Inflammatory macrophage treated with lipopolysaccharide for 1 hour (primary cell): ENCODE measurements around the gene GMDS.
A peak's percentile ranks its signal among the peaks of the same experiment; 100 is the strongest.

Experiments
- DNase-seq, 2 donors: peaks; one replicate each; pipeline ENCODE4 v3.0.0-alpha.2; 2020 to 2022

The GMDS gene

GRCh38 chr6:2203264-2203663, 42.1 kb downstream of the GMDS start:
- DNase-seq, result no peak

- no peak for DNase-seq
Measured at GRCh38 chr6:2197984-2198383, 47.4 kb downstream of the GMDS start.

GRCh38 chr6:2197177-2197671, 48.2 kb downstream of the GMDS start:
- peak in 1 of 2 donors; percentile 5 for DNase-seq

GRCh38 chr6:2196079-2196679, 49.2 kb downstream of the GMDS start:
- DNase-seq, result peak; percentile 39 to 71

GRCh38 chr6:2194643-2195042, 50.8 kb downstream of the GMDS start:
- DNase-seq, result no peak

DNA sequence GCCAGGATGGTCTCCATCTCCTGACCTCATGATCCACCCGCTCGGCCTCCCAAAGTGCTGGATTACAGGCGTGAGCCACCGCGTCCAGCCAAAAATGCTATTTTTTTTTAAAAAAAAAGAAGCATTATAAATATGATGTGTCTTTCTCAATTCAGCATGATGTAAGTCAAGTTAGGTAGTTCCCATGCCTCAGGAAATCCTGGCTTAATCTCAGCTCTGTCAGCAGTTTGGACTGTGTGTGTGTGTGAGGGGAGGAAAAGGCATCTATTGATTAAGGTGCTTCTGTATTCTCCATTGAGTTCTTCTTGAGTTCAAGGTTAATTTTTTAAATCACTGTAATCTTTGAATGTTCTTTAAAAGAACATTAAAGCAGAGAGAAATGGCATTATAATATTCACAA, 51.5 kb downstream of the GMDS start:
- DNase-seq, result peak in 1 of 2 donors; percentile 4

GRCh38 chr6:2192976-2193375, 52.4 kb downstream of the GMDS start:
- DNase-seq, result peak; percentile 31 to 56

DNA sequence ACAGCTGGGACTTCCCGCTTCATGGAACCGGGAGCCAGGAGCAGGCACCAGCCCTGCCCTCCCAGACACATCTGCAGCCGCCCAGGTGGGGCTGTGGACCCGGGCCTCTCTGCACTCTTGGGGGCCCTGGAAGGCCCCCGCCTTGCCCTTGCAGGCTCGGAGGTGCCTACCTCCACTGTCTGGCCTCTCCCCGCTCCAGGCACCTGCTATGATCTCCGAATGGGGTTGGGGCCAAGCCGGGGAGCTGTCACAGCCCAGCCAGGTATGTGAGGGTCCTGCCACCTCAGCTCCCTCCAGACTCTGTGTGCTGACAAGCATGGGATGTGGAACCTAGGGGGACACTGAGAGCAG, 54.0 kb downstream of the GMDS start:
- DNase-seq, result no peak

DNA sequence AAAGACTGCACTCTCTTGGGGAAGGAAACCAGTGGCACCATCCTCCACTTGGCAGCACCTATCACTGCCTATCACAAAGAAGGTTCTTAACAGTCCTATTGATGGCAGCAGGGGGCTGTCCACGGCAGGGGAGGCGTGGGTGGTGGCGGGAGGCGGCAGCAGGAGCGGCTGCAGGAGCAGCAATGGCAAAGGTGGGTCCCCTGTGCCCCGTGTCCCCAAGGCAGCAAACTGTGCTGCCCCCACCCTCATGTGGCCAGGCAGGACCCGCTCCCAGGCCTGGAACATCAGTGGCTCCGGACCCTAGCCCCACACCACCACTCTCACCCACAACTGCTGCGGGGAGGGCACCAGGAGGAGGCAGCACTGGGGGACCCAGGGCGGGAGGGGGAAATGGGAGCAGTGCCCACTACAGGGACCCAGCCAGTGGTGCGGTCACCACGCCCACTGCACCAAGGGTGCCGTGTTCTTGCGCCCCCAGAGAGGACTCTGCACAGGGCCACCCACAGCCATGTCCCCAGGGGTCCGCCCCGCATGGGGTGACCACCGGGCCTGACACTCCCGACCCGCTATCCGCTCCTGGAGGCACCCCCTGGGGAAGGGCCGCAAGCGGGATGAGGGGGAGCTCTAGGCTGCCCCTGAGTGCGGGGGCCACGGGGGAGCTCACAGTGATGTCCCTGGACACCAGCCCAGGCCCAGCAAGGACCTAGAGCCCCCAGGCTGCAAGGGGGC, 54.6 kb downstream of the GMDS start:
- DNase-seq, result no peak

DNA sequence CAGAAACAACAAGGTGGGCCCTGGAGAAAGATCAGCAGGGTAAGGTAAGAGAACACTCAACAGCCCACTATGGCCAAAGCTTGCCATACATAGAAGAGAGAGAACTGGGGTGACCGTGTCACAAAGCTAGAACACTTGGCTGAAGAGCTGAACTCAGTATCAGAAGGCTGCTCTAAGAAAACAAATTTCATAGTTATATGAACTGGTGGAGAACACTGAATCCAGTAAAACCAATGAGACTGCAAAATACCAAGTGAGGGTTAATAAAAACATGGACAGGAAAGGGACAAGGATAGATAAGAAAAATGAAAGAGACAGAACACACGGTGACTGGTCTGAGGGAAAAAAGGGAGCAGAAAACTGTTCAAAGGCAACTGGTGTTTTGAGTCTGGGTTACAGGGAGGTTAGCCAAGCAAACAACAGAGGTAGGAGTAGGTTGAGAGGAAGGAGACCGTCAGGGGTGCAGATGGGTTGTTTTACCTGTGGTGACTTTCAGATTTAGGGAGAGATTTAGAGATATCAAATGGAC, 56.5 kb downstream of the GMDS start:
- DNase-seq, result no peak

- DNase-seq, result no peak
Measured at GRCh38 chr6:2188397-2188796, 57.0 kb downstream of the GMDS start.

GRCh38 chr6:2187826-2188225, 57.6 kb downstream of the GMDS start:
- DNase-seq, result no peak

DNA sequence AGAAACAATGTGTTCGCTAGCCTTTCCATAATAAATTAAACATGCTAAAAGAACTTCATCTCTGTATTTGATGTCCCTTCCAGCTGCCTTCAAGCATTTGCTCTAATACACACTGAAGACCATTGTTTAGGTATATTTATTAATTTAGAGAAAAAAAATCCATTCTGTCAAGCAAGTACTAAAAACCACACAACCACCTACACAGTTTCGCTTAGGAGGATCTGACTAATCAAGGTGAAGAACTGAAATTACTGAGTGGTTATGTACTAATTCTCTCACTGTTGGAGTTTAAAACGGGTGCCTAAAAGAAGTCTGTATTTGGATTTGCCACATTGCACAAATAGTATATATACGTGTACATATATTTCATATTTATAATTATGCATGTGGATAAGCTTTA, 58.9 kb downstream of the GMDS start:
- no peak for DNase-seq

DNA sequence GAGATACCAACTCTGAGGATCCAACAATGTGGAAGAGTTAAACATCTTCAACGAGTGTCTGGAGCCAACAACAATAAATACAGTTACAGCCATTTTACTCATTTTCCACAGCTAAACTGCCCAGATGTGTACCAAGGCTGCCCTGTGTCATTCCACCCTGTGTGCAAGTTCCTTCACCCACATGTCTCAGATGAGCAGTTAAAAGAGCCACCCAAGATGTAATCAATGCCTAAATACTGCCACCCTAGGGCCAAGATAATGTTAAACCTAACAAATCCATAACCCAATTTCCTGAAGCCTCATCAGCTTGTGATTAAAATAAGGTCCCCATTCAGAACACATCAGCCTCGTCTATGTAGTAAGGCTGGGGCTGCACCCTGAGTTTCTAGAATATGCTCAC, 59.9 kb downstream of the GMDS start:
- no peak for DNase-seq

DNA sequence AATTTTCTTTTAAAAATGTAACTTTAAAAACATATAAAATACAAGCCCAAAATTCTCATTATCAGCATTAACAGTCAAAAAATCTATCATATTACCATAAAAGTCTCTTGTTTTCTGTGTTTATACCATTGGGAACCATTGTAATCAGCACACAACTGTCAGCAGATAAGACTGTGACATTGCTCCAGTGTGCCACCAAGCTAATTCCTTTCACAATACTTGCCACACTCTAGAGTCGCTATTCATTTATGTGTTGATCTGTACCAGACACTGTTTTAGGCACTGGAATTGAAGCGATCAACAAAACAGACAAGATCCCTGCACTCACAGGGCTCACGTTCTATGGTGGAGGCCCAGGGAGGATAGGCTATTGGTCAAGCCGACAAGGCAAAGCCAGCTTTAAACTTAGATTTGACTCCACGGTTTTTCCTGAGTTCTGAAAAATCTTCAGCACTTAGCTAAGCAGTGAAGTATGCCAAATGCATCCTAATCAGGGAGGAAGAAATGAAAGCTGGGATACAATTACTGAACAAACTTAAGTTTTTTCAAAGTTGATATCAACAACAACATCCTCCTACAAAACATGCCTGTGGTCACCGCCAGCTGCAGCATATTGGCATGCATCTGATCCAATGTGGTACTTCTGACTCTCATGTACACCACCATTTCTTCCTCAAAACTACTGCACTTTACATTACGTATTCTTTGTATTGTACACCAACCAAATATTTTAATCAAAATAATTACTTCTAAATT, 60.5 kb downstream of the GMDS start:
- DNase-seq, result no peak

DNA sequence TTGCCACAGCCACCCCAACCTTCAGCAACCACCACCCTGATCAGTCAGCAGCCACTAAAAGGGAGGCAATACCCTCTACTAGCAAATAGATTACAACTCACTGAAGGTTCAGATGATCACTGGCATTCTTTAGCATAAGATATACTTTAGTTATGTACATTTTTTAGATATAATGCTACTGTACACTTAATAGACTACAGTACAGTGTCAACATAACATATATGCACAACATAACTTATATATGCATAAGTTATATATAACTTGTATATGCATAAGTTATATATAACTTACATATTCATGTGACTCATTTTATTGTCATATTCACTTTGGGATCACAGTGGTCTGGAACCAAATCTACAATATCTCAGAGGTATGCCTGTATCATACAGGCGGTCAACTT, 61.7 kb downstream of the GMDS start:
- no peak for DNase-seq

GRCh38 chr6:2183246-2183645, 62.2 kb downstream of the GMDS start:
- DNase-seq, result no peak

DNA sequence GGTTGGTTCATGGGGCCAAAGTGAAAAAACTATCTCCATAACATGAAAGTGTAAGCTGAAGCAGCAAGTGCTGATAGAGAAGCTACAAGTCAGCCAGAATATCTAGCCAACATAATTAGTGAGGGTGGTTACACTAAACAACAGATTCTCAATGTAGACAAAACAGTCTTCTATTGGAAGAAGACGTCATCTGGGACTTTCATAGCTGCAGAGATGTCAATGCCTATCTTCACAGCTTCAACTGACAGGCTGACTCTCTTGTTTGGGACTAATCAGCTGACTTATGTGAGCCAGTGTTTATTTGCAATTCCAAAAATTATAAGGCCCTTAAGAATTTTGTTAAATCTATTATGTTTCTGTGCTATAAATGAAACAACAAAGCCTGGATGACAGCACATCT, 63.2 kb downstream of the GMDS start:
- DNase-seq, result no peak

GRCh38 chr6:2181567-2181966, 63.8 kb downstream of the GMDS start:
- DNase-seq, result no peak

DNA sequence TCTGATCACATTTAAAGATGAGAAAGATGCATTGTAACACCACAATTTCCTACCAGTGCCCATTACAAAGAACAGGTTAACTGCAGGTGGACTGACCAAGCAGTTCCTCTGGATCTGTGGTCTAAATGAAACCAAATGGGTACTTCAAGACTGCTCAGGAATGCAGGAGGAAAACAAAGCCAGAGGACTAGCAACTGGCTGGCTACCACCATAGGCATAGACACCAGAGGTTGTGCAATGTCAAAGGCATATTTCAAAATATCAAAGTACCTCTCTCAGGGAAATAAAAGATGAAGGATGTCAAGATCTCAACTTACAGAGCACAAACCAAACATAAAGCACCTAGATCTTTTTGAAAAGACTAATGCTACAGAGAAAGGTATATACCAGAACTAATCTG, 65.5 kb downstream of the GMDS start:
- no peak for DNase-seq

GRCh38 chr6:2179241-2179640, 66.2 kb downstream of the GMDS start:
- DNase-seq, result no peak

GRCh38 chr6:2178125-2178524, 67.3 kb downstream of the GMDS start:
- DNase-seq, result no peak

DNA sequence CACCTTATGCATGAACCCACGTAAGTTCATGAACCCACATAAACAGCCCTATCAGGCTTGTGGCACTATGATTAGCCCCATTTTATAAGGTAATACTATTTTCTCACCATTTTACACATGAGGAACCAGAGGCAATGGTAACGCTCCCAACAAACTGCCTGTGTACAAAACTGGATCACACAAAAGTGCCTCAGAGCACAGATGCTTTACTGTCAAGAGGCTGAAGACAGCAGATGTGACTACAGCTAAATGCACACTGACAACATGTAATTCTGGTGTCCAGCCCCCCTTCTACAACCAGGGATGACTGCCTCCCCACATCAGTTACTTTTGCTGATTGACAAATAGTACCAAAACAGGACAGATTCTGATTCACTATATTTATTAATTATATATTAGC, 69.6 kb downstream of the GMDS start:
- no peak for DNase-seq
